Measurements from ENCODE around the gene RMND1. TPM values are rescaled to one million over a fixed set of nuclear protein-coding genes. Genes with fewer than 3 reads are reported as not detected.

The RMND1 gene
- total RNA-seq, result 23.7 and 58.7 TPM in 2 replicates

GRCh38 chr6:151451950-151452749 is at the start of gene RMND1:
Gene RMND1, minus strand, starts transcription at chr6:151452126. Its CDS starts 6,315 bp downstream, at chr6:151445811.

GRCh38 chr6:151493804-151494234 is 41.9 kb upstream of the RMND1 start, which contains the start of gene CCDC170:
Gene CCDC170, plus strand, starts transcription at chr6:151494017. Its CDS starts 112 bp downstream, at chr6:151494129.

GRCh38 chr6:151391471-151392413 is 60.2 kb downstream of the RMND1 start, which contains the start of gene ZBTB2:
Gene ZBTB2, minus strand, starts transcription at chr6:151391559. Its CDS starts 17,922 bp downstream, at chr6:151373637.

Other genes with a start within 250 kb of the RMND1 start
- 45.4 and 94.6 TPM in 2 replicates for gene AKAP12, start 212.2 kb downstream of the RMND1 start, total RNA-seq
- gene ZBTB2, start 60.6 kb downstream of the RMND1 start, total RNA-seq, result 7.8 and 8.8 TPM in 2 replicates
- 0.33 and 0.46 TPM in 2 replicates for gene CCDC170, start 41.9 kb upstream of the RMND1 start, total RNA-seq